ENCODE measurements around the gene ACTL10.
"Not testable (repeated sequence)": the region's sequence is repeated elsewhere in the genome, so short reads cannot be mapped to it uniquely, and the experiment has no call there.

The ACTL10 gene

DNA sequence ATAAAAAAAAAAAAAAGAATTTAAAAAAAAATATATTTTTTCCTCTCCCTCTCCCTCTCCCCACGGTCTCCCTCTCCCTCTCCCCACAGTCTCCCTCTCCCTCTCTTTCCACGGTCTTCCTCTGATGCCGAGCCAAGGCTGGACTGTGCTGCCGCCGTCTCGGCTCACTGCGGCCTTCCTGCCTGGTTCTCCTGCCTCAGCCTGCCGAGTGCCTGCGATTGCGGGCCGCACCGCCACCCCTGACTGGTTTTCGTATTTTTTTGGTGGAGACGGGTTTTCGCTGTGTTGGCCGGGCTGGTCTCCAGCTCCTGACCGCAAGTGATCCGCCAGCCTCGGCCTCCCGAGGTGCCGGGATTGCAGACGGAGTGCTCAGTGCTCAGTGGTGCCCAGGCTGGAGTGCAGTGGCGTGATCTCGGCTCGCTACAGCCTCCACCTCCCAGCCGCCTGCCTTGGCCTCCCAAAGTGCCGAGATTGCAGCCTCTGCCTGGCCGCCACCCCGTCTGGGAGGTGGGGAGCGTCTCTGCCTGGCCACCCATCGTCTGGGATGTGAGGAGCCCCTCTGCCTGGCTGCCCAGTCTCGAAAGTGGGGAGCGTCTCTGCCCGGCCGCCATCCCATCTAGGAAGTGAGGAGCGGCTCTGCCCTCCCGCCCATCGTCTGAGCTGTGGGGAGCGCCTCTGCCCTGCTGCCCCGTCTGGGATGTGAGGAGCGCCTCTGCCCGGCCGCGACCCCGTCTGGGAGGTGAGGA, 34.1 kb downstream of the ACTL10 start:
- not testable (repeated sequence) for DNase-seq

DNA sequence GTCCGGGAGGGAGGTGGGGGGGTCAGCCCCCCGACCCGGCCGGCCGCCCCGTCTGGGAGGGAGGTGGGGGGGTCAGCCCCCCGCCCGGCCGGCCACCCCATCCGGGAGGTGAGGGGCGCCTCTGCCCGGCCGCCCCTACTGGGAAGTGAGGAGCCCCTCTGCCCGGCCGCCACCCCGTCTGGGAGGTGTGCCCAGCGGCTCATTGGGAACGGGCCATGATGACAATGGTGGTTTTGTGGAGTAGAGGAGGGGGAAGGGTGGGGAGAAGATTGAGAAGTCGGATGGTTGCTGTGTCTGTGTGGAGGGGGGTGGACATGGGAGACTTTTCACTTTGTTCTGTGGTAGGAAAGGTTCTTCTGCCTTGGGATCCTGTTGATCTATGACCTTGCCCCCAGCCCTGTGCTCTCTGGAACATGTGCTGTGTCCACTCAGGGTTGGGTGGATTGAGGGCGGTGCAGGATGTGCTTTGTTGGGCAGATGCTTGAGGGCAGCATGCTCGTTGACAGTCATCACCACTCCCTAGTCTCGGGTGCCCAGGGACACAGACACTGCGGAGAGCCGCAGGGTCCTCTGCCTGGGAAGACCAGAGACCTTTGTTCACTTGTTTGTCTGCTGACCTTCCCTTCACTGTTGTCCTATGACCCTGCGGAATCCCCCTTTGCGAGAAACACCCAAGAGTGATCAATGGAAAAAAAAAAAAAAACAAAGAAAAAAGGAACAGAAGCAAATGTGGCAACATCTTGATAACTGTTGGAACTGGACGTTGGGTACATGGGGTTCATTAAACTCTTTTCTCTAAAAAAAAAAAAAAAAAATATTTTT, 35.1 kb downstream of the ACTL10 start:
- no peak for DNase-seq

DNA sequence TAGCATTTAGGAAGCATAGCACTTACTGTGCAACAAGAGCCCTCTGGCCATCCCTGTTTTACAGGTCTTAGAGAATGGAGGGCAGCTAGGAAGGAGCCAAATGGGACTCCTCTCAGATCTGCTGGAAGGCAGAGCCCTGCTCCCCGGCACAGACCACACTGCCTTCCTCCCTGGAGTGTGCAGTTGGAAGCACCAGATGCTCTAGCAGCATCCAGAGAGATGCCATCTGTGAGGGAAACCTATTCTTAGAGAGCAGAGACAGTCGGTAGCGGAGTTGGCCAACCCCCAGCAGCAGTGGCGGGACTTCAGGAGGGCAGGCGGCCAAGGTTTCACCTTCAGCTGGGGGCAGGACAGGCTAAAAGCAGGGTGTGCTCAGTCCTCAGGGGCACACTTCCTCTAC, 36.1 kb downstream of the ACTL10 start:
- no peak for DNase-seq

DNA sequence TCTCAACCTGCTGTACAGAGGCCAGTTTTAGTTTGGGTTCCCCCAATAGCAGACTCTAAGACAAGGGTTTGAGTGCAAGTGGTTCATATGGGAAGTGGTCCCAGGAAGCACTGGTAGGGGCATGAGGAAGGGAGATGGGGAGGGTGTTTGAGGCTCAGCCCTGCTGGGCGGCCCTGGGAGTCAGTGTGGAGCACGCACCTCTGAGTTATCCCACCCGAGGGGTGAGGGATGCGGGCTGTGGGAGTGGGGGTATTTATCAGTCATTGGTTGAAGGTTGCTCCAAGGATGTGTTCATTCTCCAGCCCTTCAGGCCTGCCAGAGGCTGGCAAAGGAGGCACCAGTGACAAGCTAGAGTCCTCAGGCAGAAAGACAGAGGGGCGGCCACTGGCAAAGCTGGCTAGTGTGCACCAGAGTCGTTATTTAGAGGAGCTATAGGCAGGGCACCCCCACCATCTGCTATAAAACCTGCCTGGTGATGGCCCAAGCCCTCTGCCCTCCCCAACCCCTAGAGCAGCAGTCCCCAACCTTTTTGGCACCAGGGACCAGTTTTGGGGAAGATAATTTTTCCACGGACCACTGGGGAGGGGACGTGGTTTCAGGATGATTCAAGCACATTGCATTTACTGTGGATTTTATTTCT, 36.9 kb downstream of the ACTL10 start:
- no peak for DNase-seq

DNA sequence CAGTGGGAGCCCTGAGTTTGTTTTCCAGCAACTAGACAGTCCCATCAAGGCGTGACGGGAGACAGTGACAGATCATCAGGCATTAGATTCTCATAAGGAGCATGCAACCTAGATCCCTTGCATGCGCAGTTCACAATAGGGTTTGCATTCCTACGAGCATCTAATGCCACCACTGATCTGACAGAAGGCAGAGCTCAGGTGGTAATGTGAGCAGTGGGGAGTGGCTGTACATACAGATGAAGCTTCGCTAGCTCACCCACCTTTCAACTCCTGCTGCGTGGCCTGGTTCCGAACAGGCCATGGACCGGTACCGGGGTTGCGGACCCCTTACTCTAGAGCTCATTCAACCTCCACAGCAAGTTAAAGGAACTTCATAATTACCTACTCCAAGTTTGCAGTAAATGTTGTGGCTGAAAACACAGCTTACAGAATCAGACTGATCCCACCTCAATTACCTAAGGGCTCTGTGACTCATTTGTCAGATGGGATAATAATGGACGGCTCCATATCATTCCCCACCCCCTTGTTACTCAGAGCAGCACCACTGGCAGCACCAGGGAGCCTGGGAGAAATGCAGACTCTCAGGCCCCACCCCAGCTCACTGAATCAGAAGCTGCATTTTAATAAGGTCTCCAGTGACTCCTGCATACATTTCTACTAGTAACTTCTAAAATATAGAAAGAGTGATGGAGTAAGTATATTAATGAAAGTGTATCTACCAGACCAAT, 37.6 kb downstream of the ACTL10 start:
- no peak for DNase-seq

DNA sequence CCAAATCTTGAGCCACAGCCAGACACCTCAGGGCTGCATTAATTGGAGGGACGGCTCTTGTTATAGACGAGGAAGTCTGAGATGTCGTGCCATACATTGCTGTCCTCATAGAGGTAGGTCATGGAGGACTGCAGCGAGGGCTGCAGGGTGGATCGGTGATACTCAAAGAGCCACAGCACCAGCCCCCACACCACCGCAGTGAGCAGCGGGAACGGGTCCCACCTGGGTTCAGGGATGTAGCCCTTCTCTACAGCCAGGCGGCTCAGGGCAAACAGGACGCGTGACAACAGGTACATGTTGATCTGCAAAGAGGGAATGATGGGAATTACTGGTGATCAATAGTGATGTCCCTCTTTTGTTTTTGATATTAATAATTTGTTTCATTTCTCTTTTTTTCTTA, 40.9 kb downstream of the ACTL10 start:
- DNase-seq, result no peak

DNA sequence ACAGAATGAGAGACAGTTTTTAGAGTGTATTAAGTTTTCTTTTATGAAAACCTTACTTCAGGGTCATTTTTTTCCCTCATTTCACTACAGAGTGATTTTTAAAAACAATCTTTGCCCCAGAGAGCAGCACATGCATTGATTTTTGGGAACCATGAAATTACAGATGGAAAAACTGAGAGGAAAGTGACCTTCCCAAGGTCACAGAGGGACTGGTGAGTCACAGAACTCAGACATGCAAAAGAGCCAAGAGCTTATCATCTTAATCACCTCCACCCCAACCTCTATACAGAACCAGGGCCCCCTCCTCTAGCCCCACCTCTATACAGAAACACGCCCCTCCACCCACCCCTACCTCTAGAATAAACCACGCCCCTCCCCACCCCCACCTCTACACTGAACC, 42.7 kb downstream of the ACTL10 start:
- no peak for DNase-seq

DNA sequence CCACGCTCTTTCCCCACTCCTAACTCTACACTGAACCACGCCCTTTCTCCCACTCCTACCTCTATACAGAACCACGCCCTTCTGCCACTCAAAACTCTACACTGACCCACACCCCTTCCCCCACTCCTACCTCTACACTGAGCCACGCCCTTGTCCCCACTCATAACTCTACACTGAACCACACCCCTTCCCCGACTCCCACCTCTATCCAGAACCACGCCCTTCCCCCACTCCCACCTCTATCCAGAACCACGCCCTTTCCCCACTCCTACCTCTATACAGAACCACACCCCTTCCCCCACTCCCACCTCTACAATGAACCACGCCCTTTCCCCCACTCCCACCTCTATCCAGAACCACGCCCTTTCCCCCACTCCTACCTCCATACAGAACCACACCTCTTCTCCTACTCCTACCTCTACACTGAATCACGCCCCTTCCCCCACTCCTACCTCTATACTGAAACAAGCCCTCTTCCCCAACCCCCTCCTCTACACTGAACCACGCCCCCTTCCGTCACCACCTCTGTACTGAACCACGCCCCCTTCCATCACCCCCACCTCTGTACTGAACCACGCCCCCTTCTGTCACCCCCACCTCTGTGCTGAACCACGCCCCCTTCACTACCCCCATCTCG, 43.3 kb downstream of the ACTL10 start:
- DNase-seq, result no peak

DNA sequence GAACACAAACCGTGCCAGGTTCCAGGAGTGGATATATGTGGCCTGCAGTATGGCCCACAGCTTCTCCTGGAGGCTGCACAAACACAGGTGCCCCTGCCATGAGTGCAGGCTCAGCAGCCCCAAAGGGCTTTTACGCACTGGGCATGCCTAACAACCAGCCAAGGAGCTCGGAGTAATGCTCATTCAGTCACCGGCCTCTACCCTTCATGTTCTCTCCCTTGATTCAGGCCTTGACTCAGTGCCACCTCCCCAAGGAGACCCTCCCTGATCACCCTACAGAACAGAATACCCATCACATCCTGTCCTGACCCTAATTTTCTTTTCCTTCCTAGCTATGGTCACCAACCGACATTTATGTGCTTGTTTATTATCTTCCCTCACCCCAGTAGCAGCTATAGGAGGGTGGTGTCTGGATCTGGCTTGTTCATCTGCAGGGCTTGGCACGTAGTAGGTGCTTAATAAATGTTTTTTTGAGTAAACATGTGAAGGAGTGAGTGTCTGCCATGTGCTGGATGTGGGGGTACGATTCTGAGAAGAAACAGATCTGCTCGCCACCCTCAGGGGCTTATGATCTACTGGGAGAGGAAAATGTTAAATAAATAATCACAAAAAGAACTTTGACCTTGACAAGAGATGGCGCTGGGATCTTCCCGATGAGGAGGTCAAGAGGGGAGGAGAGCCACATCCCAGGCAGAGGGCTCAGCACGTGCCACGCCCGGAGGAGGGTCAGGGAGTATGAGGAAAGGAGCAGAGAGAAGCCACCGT, 44.1 kb downstream of the ACTL10 start:
- no peak for DNase-seq

DNA sequence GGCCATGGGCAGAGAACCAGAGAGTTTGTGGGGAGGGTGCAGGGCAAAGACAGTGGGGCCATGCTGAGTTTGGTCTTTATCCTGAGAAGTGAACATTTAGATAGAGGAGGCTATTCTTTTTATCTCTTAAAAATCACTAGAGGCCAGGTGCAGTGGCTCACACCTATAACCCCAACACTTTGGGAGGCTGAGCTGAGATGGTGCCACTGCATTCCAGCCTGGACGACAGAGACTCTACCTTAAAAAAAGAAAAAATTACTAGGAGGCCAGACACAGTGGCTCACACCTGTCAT, 44.6 kb downstream of the ACTL10 start:
- DNase-seq, result no peak

DNA sequence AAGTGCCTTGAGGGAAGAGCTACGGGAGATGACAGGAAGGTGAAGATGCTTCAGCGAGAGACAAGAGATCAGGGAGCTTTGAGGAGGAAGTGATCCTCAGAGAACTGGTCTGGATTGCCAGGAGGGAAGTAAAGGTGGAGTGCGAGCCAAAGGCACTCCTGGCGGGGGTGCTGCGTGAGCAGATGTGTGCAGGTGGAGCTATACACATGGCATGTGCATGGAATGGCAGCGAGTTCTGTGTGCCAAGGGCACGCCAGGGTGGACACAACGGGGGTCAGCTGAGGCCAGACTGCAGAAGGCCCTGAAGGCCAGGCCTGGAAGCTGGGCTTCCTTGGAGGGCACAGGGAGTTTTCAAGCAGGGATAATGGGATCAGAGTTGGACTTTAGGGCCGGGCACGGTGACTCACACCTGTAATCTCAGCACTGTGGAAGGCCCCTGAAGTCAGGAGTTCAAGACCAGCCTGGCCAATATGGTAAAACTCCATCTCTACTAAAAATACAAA, 47.2 kb downstream of the ACTL10 start:
- no peak for DNase-seq

DNA sequence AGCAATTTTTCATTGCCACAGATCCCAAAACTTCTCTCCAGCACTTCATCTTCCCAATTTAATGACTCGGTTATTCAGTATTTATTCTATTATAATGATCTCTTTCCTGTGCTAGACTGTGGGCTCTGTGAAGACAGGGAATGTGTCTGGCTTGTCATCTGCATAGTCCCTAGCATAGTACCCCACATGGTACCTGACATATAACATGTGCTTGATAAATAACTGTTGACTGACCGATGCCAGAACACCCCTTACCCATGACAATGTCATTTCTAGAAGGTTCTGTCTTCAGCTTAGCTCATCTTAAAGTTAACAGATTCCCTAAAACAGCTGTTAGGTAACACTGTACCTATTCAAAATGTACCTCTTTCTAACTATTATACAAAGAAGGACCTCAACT, 49.8 kb downstream of the ACTL10 start:
- no peak for DNase-seq

Data from suppressor macrophage treated with lipopolysaccharide for 1 hour (primary cell).